Measurements from ENCODE around the gene PERCC1.

- no peak for TF ChIP-seq CTCF (IDR thresholded peaks at IDR 0.05)
- no peak for TF ChIP-seq ZFX (IDR thresholded peaks at IDR 0.05; ENCODE audit: borderline replicate concordance)
These were observed 8.8 kb upstream of the PERCC1 start for GRCh38 chr16:1422076-1422475.

Measured in 22Rv1 (cell line).